ENCODE measurements around the gene PALD1. TPM values are rescaled to one million over a fixed set of nuclear protein-coding genes. Genes with fewer than 3 reads are reported as not detected.

Gene PALD1
- total and polyA plus RNA-seq, 2 of the 4 experiments (the other 2 are of a cell fraction): 0.12 to 0.18 TPM

DNA sequence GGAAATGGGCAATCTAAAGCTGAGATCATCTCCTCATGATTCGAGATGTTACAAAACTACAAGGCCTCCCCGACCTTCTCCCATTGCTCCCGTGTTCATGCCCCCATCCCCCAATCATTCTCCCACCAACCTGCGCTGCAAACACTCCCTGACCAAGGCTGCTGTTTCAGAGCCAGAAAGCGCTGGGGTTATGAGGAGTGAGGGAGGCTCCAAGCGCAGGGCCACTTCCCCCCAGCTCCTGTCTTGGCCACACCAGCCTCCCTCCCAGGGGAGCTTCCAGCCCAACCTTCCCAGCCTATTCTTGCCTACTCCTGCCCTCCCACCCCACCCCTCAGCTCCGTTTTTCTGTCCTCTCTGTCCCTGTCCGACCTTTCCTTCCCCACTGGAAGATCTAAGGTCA, 22.4 kb upstream of the PALD1 start:
- H4K20me1 ChIP-seq (ENCODE audit: insufficient read depth, low read length): no peaks in the 10 kb centered on the region
- ATAC-seq (ENCODE audit: low read depth): no peak
- POLR2A ChIA-PET (ENCODE audit: unreplicated experiment): no interaction called here
- H3K56ac ChIP-seq (ENCODE audit: extremely low read depth, insufficient read depth, low read length): no peak overlapping the region
- no peak overlapping the region for H2AK5ac ChIP-seq (ENCODE audit: low read depth, low read length)
- H3K4ac ChIP-seq (ENCODE audit: low read depth, low read length): no peak overlapping the region
- no peak overlapping the region for H2AK9ac ChIP-seq (replicated peaks; ENCODE audit: low read depth, low read length, poor library complexity)
- no peaks in the 10 kb centered on the region for H3K9me3 ChIP-seq (ENCODE audit: control insufficient read depth, insufficient read depth, low read length)
- H2AFZ ChIP-seq (replicated peaks; ENCODE audit: low read length, poor library complexity): no peak overlapping the region
- in situ Hi-C loops (cut with MboI; ENCODE audit: low sequenced_read_pairs): no loop called here
- dilution Hi-C loops (cut with HindIII; ENCODE audit: low sequenced_read_pairs, unreplicated experiment): no loop called here
- no peaks in the 10 kb centered on the region for H3K36me3 ChIP-seq (ENCODE audit: control insufficient read depth, insufficient read depth, low read length)
- WGBS, 2 experiments (ENCODE audit: extremely low coverage in 2 of 2, insufficient read length in 1 of 2): no CpG with 5 or more reads among the region's 8 CpGs
- H4K8ac ChIP-seq (ENCODE audit: low read depth in 2 of 2, low read length in 2 of 2): no peak overlapping the region
- peaks cover 24% of the 10 kb centered on the region for H3K27me3 ChIP-seq (ENCODE audit: control insufficient read depth, insufficient read depth, low read length)
- H2BK120ac ChIP-seq (ENCODE audit: low read depth, low read length): no peak overlapping the region
- no peak overlapping the region for H3K23ac ChIP-seq (ENCODE audit: low read depth, low read length)
- CTCF ChIA-PET: interaction anchor here (0.6 kb wide), 1 partner anchor 78 kb away, joined by 3 read pairs; no protein-coding TSS in a partner anchor
- H3K4me3 ChIP-seq (ENCODE audit: insufficient read depth, low read depth, low read length): no peak overlapping the region
- no peak overlapping the region for H3K9ac ChIP-seq (ENCODE audit: low read depth, low read length)
- no peak overlapping the region for H3K18ac ChIP-seq (ENCODE audit: low read depth, low read length)
- no peaks in the 10 kb centered on the region; the same call in 1 of the 2 replicates for H3K9me1 ChIP-seq (ENCODE audit: insufficient read depth, low read length)
- H3K4me1 ChIP-seq (ENCODE audit: control insufficient read depth, insufficient read depth, low read length): peaks cover 2% of the 10 kb centered on the region; the same call in 1 of the 2 replicates
- no peak overlapping the region for H3K27ac ChIP-seq (ENCODE audit: insufficient read depth, low read length)
- intact Hi-C loops (cut with micrococcal nuclease): no loop called here
- H4K91ac ChIP-seq (ENCODE audit: insufficient read depth, low read depth, low read length): no peak overlapping the region
- H2BK5ac ChIP-seq (ENCODE audit: low read depth, low read length, poor library complexity, severe bottlenecking): no peak overlapping the region
- no peaks in the 10 kb centered on the region for H3K79me1 ChIP-seq (ENCODE audit: low read depth in 1 of 2, low read length in 2 of 2)
- no peak overlapping the region for H2BK20ac ChIP-seq (ENCODE audit: low read depth, low read length)
- H2BK15ac ChIP-seq (ENCODE audit: low read depth, low read length): no peak overlapping the region
- H3K4me2 ChIP-seq (ENCODE audit: low read depth, low read length): no peak overlapping the region
- no peak overlapping the region for H3K14ac ChIP-seq (replicated peaks; ENCODE audit: low read depth, low read length)
- TF ChIP-seq BHLHE40 (IDR thresholded peaks at IDR 0.05; ENCODE audit: low read depth, low read length) (no peak), MXI1 (IDR thresholded peaks at IDR 0.05; ENCODE audit: borderline replicate concordance, low read depth, low read length) (no peak), RFX5 (IDR thresholded peaks at IDR 0.05; ENCODE audit: low read depth, low read length) (no peak)
- TF ChIP-seq, protein P1, sequence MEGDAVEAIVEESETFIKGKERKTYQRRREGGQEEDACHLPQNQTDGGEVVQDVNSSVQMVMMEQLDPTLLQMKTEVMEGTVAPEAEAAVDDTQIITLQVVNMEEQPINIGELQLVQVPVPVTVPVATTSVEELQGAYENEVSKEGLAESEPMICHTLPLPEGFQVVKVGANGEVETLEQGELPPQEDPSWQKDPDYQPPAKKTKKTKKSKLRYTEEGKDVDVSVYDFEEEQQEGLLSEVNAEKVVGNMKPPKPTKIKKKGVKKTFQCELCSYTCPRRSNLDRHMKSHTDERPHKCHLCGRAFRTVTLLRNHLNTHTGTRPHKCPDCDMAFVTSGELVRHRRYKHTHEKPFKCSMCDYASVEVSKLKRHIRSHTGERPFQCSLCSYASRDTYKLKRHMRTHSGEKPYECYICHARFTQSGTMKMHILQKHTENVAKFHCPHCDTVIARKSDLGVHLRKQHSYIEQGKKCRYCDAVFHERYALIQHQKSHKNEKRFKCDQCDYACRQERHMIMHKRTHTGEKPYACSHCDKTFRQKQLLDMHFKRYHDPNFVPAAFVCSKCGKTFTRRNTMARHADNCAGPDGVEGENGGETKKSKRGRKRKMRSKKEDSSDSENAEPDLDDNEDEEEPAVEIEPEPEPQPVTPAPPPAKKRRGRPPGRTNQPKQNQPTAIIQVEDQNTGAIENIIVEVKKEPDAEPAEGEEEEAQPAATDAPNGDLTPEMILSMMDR (conservative IDR thresholded peaks at IDR 0.05; ENCODE audit: low read depth, low read length): no peak
- no peak for DNase-seq
- H4K5ac ChIP-seq (ENCODE audit: low read depth, low read length): no peak overlapping the region
- no TSS peak for BruUV-seq (replicated peaks)

Measured in IMR-90 (cell line).